Measurements from ENCODE around the gene SLC16A11. TPM values are rescaled to one million over a fixed set of nuclear protein-coding genes. Genes with fewer than 3 reads are reported as not detected.

SLC16A11 gene
- total RNA-seq, 1 donor from 2014 or later: 3.9 TPM

DNA sequence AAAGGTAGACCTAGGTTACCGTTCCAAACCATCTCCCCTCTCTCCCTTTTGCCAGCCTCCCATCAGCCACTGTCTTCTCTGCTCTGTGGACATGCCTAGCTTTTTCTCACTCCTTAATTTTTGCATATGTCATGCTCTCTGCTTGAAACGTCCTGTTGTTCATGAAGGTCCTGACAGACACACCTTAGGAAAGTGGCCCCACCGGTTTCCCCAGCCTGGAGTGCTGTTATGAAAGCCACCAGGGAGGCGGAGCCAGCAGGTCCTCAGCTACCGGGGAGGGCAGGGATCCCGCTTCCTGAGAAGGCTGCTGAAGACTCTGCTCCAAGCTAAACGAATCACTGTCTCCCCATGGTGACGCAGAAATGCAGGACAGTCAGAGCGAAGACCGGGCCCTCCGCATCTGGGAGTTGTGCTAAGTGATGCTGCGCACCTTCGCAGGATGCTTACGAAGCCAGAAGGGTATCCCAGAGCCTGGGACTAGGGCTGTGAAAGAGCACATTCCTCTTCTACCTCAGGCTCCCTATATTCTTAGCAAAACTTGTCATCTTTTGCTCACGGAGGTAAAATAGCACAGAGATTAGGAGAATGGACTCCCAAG, 2.3 kb upstream of the SLC16A11 start:
- Mint-ChIP-seq H3K4me1 (ENCODE audit: unreplicated experiment) (peaks cover 15% of the 10 kb centered on the region), H3K36me3 (no peaks in the 10 kb centered on the region), H3K4me3 (peak overlapping the region; percentile 80), H3K9me3 (no peaks in the 10 kb centered on the region), H3K27me3 (peaks cover 55% of the 10 kb centered on the region), H3K27ac (peak overlapping the region; percentile 97)
- DNase-seq (ENCODE audit: extremely low spot score, unreplicated experiment): peak; percentile 83
- TF ChIP-seq, protein P1, sequence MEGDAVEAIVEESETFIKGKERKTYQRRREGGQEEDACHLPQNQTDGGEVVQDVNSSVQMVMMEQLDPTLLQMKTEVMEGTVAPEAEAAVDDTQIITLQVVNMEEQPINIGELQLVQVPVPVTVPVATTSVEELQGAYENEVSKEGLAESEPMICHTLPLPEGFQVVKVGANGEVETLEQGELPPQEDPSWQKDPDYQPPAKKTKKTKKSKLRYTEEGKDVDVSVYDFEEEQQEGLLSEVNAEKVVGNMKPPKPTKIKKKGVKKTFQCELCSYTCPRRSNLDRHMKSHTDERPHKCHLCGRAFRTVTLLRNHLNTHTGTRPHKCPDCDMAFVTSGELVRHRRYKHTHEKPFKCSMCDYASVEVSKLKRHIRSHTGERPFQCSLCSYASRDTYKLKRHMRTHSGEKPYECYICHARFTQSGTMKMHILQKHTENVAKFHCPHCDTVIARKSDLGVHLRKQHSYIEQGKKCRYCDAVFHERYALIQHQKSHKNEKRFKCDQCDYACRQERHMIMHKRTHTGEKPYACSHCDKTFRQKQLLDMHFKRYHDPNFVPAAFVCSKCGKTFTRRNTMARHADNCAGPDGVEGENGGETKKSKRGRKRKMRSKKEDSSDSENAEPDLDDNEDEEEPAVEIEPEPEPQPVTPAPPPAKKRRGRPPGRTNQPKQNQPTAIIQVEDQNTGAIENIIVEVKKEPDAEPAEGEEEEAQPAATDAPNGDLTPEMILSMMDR (conservative IDR thresholded peaks at IDR 0.05): peak; percentile 36

DNA sequence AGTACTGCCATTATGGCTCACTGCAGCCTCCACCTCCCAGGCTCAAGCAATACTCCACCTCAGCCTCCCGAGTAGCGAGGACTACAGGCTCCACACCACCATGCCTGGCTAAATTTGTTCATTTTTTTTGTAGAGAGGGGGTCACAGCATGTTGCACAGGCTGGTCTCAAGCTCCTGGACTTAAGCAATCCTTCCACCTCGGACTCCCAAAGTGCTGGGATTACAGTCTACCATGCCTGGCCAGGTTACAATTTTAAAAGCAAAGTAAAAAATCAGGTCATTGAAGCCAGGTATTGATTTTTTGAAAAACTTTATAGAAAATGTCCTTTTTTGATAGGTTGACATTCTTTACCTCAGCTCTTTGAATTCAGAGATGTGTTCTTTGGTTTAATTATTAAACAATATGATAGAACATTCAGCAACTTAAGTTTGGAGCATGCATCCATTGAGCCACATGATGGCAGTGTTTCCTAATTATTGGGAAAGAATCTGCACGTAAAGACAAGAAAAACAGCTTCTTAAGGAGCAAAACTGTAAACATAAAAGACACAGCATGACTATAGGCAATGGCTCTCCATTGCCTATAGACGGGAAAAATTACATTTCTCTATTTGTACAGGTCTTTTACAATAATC, 1.7 kb upstream of the SLC16A11 start:
- peaks cover 15% of the 10 kb centered on the region for H3K4me1 Mint-ChIP-seq (ENCODE audit: unreplicated experiment)
- TF ChIP-seq, protein P1 (conservative IDR thresholded peaks at IDR 0.05): peak; percentile 96
- DNase-seq (ENCODE audit: extremely low spot score, unreplicated experiment): no peak
- H3K27ac Mint-ChIP-seq: peak overlapping the region; percentile 97
- H3K27me3 Mint-ChIP-seq: peaks cover 53% of the 10 kb centered on the region
- H3K9me3 Mint-ChIP-seq: no peaks in the 10 kb centered on the region
- H3K4me3 Mint-ChIP-seq: peak overlapping the region; percentile 80
- H3K36me3 Mint-ChIP-seq: no peaks in the 10 kb centered on the region

DNA sequence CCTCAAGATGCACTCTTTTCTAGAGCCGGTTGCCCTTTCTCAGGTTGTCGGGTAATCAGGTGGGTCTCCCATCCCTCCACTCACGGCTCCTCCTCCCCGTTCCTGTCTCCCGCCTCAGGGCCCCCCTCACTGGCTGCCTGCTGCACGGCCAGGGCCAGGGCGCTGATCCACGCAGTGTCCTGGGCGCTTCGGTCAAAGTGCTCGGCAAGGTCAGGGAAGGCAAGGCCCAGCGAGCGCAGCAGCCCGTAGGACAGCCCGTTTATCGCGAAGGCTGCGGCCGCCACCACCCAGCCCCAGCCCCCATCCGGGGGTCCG, 753 bp downstream of the SLC16A11 start:
- Mint-ChIP-seq H3K27me3 (peaks cover 48% of the 10 kb centered on the region), H3K4me1 (ENCODE audit: unreplicated experiment) (peaks cover 23% of the 10 kb centered on the region), H3K9me3 (no peaks in the 10 kb centered on the region), H3K4me3 (peak overlapping the region; percentile 80), H3K36me3 (no peaks in the 10 kb centered on the region), H3K27ac (no peak overlapping the region)
- no peak for DNase-seq (ENCODE audit: extremely low spot score, unreplicated experiment)
- TF ChIP-seq, protein P1 (conservative IDR thresholded peaks at IDR 0.05): no peak

DNA sequence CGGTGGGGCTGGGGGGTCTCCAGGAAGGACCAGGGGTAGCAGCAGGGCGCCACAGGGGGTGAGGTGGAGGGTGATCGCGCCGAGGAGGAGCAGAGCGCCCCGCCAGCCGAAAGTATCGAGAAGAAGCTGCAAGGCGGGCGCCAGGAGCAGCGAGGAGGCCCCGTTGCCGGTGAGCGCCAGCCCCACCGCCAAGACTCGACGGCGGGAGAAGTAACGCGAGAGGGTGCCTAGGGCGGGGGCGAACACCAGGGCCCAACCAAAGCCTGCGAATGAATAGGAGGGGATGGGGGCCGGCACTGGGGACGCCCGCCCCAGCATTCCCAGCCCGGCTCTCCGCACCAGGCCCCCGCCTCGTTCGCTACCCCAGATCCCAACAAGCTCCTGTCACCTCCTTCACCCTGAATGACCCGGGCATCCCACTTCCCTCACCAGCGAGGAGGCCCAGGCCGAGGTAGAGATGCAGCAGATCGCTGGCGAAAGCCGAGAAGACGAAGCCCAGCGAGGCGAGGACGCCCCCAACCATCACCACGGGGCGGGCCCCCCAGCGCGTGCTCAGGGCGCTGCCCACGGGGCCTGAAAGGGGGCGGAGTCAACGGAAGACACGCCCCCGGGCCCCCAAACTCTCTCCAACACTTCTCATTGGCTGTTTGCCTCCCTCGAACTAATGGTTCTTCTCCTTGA, 1.3 kb downstream of the SLC16A11 start:
- no peak for DNase-seq (ENCODE audit: extremely low spot score, unreplicated experiment)
- H3K36me3 Mint-ChIP-seq: no peaks in the 10 kb centered on the region
- H3K27me3 Mint-ChIP-seq: peaks cover 48% of the 10 kb centered on the region
- no peaks in the 10 kb centered on the region for H3K9me3 Mint-ChIP-seq
- H3K4me1 Mint-ChIP-seq (ENCODE audit: unreplicated experiment): peaks cover 23% of the 10 kb centered on the region
- TF ChIP-seq, protein P1 (conservative IDR thresholded peaks at IDR 0.05): no peak
- H3K27ac Mint-ChIP-seq: peak overlapping the region; percentile 79
- H3K4me3 Mint-ChIP-seq: peak overlapping the region; percentile 80

DNA sequence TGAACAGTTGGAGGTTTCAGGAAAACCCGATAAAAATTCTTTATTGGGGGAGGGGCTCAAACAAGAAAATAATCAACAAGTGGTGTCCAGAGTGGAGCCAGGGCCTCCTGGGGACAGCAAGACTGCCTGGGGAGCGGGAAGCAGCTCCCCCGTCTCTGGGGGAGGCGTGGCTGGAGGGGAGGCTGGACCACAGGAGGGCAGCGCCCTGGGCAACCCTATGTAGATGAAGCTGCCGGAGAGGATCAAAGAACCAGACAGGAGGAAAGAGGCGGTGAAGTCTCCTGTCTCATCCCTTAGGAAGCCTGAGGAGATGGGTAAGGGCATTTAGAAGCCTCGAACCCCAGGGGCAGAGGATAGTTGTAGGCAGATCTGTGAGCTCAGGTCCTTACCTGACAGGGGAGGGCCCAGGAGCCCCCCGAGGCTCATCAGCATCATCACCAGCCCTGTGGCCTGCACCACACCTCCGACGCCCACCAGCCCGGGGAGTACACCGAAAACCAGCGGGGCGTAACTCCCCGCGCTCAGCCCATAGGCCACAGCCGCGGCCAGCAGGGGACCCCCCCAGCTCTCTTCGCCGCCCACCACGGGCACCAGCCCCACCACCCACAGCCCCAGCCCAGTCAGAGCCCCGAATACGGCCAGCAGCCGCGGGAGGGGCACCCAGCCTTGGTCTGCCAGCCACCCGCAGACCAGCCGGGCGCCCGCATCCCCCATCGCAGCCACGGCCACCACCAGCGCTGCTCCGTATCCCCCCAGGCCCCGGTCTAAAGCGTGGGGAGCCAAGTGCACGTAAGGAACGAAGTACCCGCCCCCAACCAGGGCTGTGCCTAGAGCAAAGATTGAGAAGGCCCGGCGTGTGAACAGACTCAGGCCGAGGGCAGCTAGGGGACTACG, 2.0 kb downstream of the SLC16A11 start:
- TF ChIP-seq, protein P1 (conservative IDR thresholded peaks at IDR 0.05): no peak
- Mint-ChIP-seq H3K9me3 (no peaks in the 10 kb centered on the region), H3K4me1 (ENCODE audit: unreplicated experiment) (peaks cover 20% of the 10 kb centered on the region), H3K27me3 (peaks cover 44% of the 10 kb centered on the region), H3K4me3 (peak overlapping the region; percentile 80), H3K27ac (peak overlapping the region; percentile 79), H3K36me3 (no peaks in the 10 kb centered on the region)
- DNase-seq (ENCODE audit: extremely low spot score, unreplicated experiment): no peak

All from type B pancreatic cell (in vitro differentiated cells).